DOHH2 (cell line): ENCODE measurements around the gene TSG101.

Experiments used
- H3F3A ChIP-seq: fragments of 200-600 bp; sonication (generic), shearing (Covaris generic); 2 replicates; pipeline ENCODE4 v1.6.0; 2016; ENCODE audit warnings: antibody characterized with exemption, mild to moderate bottlenecking; ENCODE audit not compliant: control insufficient read depth, insufficient read depth
- H3K27ac ChIP-seq: fragments of 200-600 bp; sonication (generic); 2 replicates; pipeline ENCODE4 v1.5.1; 2014; ENCODE audit warnings: low read depth, mild to moderate bottlenecking, low read length, moderate library complexity
- H3K27me3 ChIP-seq: fragments of 200-600 bp; sonication (generic); 2 replicates; pipeline ENCODE4 v1.6.1; 2014; ENCODE audit warnings: mild to moderate bottlenecking, low read length, mixed read lengths; ENCODE audit not compliant: control insufficient read depth
- H3K36me3 ChIP-seq: fragments of 200-600 bp; sonication (generic); 2 replicates; pipeline ENCODE4 v1.6.1; 2014; ENCODE audit warnings: mild to moderate bottlenecking, low read length, moderate library complexity, mixed read lengths; ENCODE audit not compliant: control insufficient read depth
- H3K4me1 ChIP-seq: fragments of 200-600 bp; sonication (generic); 2 replicates; pipeline ENCODE4 v1.6.1; 2014; ENCODE audit warnings: mild to moderate bottlenecking, low read length, mixed read lengths; ENCODE audit not compliant: control insufficient read depth
- H3K4me2 ChIP-seq: fragments of 200-600 bp; sonication (generic); 2 replicates; pipeline ENCODE4 v1.6.0; 2014; ENCODE audit warnings: mild to moderate bottlenecking, low read length, moderate library complexity
- H3K4me3 ChIP-seq: fragments of 200-600 bp; sonication (generic); 2 replicates; pipeline ENCODE4 v1.5.1; 2014; ENCODE audit warnings: mild to moderate bottlenecking, low read length, mixed read lengths
- H3K79me2 ChIP-seq: fragments of 200-600 bp; sonication (generic); 2 replicates; pipeline ENCODE4 v1.6.1; 2014; ENCODE audit warnings: mild to moderate bottlenecking, low read length, mixed read lengths; ENCODE audit not compliant: control insufficient read depth
- H3K9me2 ChIP-seq: fragments of 200-600 bp; sonication (generic); replicated peaks from 2 replicates; pipeline ENCODE4 v1.6.1; 2014; ENCODE audit warnings: mild to moderate bottlenecking, low read length, mixed read lengths; ENCODE audit not compliant: control insufficient read depth
- H3K9me3 ChIP-seq: fragments of 200-600 bp; sonication (generic); 2 replicates; pipeline ENCODE4 v1.6.1; 2014; ENCODE audit warnings: antibody characterized with exemption, low read length, mixed read lengths; ENCODE audit not compliant: control insufficient read depth, insufficient read depth
- H4K20me1 ChIP-seq: fragments of 200-600 bp; sonication (generic); 2 replicates; pipeline ENCODE4 v1.6.0; 2014; ENCODE audit warnings: low read depth, mild to moderate bottlenecking, antibody characterized with exemption, low read length, moderate library complexity; ENCODE audit not compliant: control insufficient read depth, insufficient read depth
- CTCF ChIP-seq: fragments of 200-600 bp; sonication (generic); IDR thresholded peaks from one replicate; pipeline ENCODE4 v1.5.1; 2014; ENCODE audit warnings: antibody characterized with exemption, mild to moderate bottlenecking, low read depth, low read length; ENCODE audit not compliant: poor library complexity, severe bottlenecking
- EZH2phosphoT487 ChIP-seq: fragments of 200-600 bp; sonication (generic); IDR thresholded peaks from 2 replicates; pipeline ENCODE4 v1.6.1; 2017; ENCODE audit warnings: borderline replicate concordance, mild to moderate bottlenecking, antibody characterized with exemption, low read length, moderate library complexity, mixed read lengths

The TSG101 gene

DNA sequence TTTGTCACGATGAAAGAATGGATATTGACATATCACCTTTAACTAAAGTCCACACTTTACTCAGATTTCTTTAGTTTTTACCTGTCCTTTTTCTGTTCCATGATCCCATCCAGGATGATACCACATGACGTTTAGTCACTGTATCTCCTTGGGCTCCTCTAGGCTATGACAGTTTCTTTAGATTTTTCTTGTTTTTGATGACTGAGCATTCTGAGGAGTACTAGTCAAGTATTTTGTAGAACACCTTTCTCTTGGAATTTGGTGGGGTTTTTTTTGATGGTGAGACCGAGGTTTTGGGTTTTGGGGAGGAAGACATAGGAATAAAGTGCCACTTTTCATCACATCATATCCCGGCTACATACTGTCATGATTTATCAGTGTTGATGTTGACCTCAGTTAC, 67.1 kb downstream of the TSG101 start:
- H4K20me1 ChIP-seq: no peaks in the 10 kb centered on the region
- TF ChIP-seq EZH2phosphoT487 (no peak), CTCF (no peak)
- H3K36me3 ChIP-seq: no peaks in the 10 kb centered on the region

GRCh38 chr11:18457450-18457849, 69.3 kb downstream of the TSG101 start:
- Histone ChIP-seq H3F3A (no peaks in the 10 kb centered on the region), H3K9me2 (no peaks in the 10 kb centered on the region), H4K20me1 (no peaks in the 10 kb centered on the region), H3K9me3 (no peaks in the 10 kb centered on the region), H3K4me2 (no peak overlapping the region), H3K4me3 (no peak overlapping the region), H3K36me3 (no peaks in the 10 kb centered on the region), H3K79me2 (no peaks in the 10 kb centered on the region), H3K4me1 (no peaks in the 10 kb centered on the region), H3K27ac (no peak overlapping the region), H3K27me3 (no peaks in the 10 kb centered on the region)
- no peak for TF ChIP-seq CTCF
- TF ChIP-seq EZH2phosphoT487: no peak

More for the DNA sequence above, 67.1 kb downstream of the TSG101 start:
- Histone ChIP-seq H3K27ac (no peak overlapping the region), H3K4me3 (no peak overlapping the region), H3K79me2 (no peaks in the 10 kb centered on the region), H3K4me2 (no peak overlapping the region), H3K9me2 (no peaks in the 10 kb centered on the region), H3F3A (no peaks in the 10 kb centered on the region), H3K4me1 (no peaks in the 10 kb centered on the region), H3K27me3 (no peaks in the 10 kb centered on the region), H3K9me3 (no peaks in the 10 kb centered on the region)

- Histone ChIP-seq H3K36me3 (no peaks in the 10 kb centered on the region), H3K27ac (no peak within 1 kb of the TSS)
Observed at GRCh38 chr11:18455686-18456372, 70.9 kb downstream of the TSG101 start, which contains the start of gene LDHAL6A. Gene LDHAL6A (plus strand): TSS chr11:18455856. CDS start chr11:18456681, 825 bp downstream.

More at GRCh38 chr11:18455686-18456372, 70.9 kb downstream of the TSG101 start, which contains the start of gene LDHAL6A:
- Histone ChIP-seq H3K79me2 (no peaks in the 10 kb centered on the region), H3K27me3 (no peaks in the 10 kb centered on the region), H3F3A (no peaks in the 10 kb centered on the region), H3K9me2 (no peaks in the 10 kb centered on the region), H3K4me3 (no peak within 1 kb of the TSS), H3K4me2 (no peak within 1 kb of the TSS), H4K20me1 (no peaks in the 10 kb centered on the region), H3K9me3 (no peaks in the 10 kb centered on the region), H3K4me1 (no peaks in the 10 kb centered on the region)
- TF ChIP-seq EZH2phosphoT487 (no peak), CTCF (no peak)
